Esophagus muscularis mucosa (tissue), 4 donors: ENCODE data around the gene ADD2. TPM values are rescaled to one million over a fixed set of nuclear protein-coding genes. Genes with fewer than 3 reads are reported as not detected.

Experiments used
- DNase-seq: peaks from one replicate; pipeline ENCODE4 v3.0.0-alpha.2; 2017; ENCODE audit errors: extremely low spot score
- H3K27ac ChIP-seq, 4 donors: fragments of 200-600 bp; sonication (generic); replicated peaks in 1 of 4; 1 replicate in 3 of 4; 2 replicates in 1 of 4; pipeline ENCODE4 v1.5.1; 2016 to 2019; ENCODE audit warnings: mild to moderate bottlenecking in 1 of 4
- H3K27me3 ChIP-seq, 4 donors: fragments of 200-600 bp; sonication (generic); one replicate each; pipeline versions ENCODE4 v1.5.1 to v1.6.0; 2016 to 2019
- H3K36me3 ChIP-seq, 4 donors: fragments of 200-600 bp; sonication (generic); one replicate each; pipeline ENCODE4 v1.5.1; 2016 to 2019
- H3K4me1 ChIP-seq, 4 donors: fragments of 200-600 bp; sonication (generic); one replicate each; pipeline ENCODE4 v1.5.1; 2016 to 2019
- H3K4me3 ChIP-seq, 4 donors: fragments of 200-600 bp; sonication (generic); 1 replicate in 2 of 4; 2 replicates in 2 of 4; pipeline ENCODE4 v1.5.1; 2016 to 2019; ENCODE audit warnings: mild to moderate bottlenecking in 4 of 4, moderate library complexity in 1 of 4
- H3K9me3 ChIP-seq, 4 donors: fragments of 200-600 bp; sonication (generic); 1 replicate in 3 of 4; 2 replicates in 1 of 4; pipeline ENCODE4 v1.5.1; 2016 to 2019
- EP300 ChIP-seq: sonication (generic); formaldehyde crosslinking; IDR thresholded peaks from one replicate; pipeline ENCODE4 v1.6.1; 2017; ENCODE audit warnings: antibody characterized with exemption
- POLR2A ChIP-seq: fragments of 450-650 bp; IDR thresholded peaks from one replicate; pipeline ENCODE4 v1.6.1; 2017; ENCODE audit warnings: antibody characterized with exemption, moderate library complexity, mild to moderate bottlenecking, low read depth
- POLR2AphosphoS5 ChIP-seq, 2 donors: sonication (generic); formaldehyde crosslinking; IDR thresholded peaks; one replicate each; pipeline ENCODE4 v1.6.1; 2017; ENCODE audit warnings: antibody characterized with exemption in 2 of 2
- WGBS: methylation state at CpG from one replicate; pipeline ENCODE4 v1.1.5; 2018; 5-methylcytosine and 5-hydroxymethylcytosine counted together
- intact Hi-C: fragments of 100-400 bp; cut with DNase I; formaldehyde crosslinking; loops from one replicate; pipeline ENCODE4 v1.15.1; 2023
- total RNA-seq, 4 donors: library from RNA; depleted of rRNA; stranded (reverse); fragments of >200 nt; gene quantifications; one replicate each; pipeline versions ENCODE4 v1.1.0 to v1.2.1, GENCODE V29; 2016
- TF ChIP-seq, protein P1 (sequence below), 3 experiments: fragments of 200-600 bp in 2 of 3; fragments of 450-650 bp in 1 of 3; sonication (generic) in 2 of 3; IDR thresholded peaks; one replicate each; pipeline ENCODE4 v1.5.1; 2017 to 2019; ENCODE audit warnings: antibody characterized with exemption in 3 of 3, mild to moderate bottlenecking in 2 of 3, moderate library complexity in 1 of 3

Gene ADD2
- total RNA-seq, 4 donors from 2014 or later, result 2.5 to 8.6 (median 5.0) TPM

DNA sequence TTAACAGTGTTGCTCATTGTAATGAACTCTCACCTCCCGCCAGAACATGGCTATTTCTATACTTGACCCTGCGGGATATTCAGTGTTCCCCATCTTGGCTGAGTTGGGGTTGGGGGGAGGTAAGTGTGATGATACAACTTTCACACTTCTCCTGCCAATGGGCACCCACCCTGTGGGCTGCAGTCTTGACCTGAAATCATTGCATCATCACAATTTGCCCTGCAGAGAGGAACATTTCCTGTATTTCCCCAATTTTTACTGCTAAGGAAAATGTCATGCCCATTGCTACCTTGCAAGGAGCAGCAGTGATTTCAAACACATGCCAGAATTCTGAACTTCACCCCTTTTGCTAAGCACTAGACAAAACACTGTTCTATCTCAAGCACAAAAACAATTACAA, 92.1 kb downstream of the ADD2 start:
- 96% methylated on average over 2 of the region's 2 CpGs for WGBS
- Histone ChIP-seq H3K9me3 (no peaks in the 10 kb centered on the region), H3K36me3 (peaks cover 0 to 6% (median 0%) of the 10 kb centered on the region in 4 donors), H3K4me1 (peaks cover 0 to 20% (median 10%) of the 10 kb centered on the region in 4 donors), H3K27ac (no peak overlapping the region), H3K27me3 (no peaks in the 10 kb centered on the region), H3K4me3 (no peak overlapping the region)
- no peak for DNase-seq
- TF ChIP-seq EP300 (no peak), POLR2AphosphoS5 (IDR thresholded peaks at IDR 0.05) (no peak), POLR2A (no peak)
- TF ChIP-seq, protein P1, sequence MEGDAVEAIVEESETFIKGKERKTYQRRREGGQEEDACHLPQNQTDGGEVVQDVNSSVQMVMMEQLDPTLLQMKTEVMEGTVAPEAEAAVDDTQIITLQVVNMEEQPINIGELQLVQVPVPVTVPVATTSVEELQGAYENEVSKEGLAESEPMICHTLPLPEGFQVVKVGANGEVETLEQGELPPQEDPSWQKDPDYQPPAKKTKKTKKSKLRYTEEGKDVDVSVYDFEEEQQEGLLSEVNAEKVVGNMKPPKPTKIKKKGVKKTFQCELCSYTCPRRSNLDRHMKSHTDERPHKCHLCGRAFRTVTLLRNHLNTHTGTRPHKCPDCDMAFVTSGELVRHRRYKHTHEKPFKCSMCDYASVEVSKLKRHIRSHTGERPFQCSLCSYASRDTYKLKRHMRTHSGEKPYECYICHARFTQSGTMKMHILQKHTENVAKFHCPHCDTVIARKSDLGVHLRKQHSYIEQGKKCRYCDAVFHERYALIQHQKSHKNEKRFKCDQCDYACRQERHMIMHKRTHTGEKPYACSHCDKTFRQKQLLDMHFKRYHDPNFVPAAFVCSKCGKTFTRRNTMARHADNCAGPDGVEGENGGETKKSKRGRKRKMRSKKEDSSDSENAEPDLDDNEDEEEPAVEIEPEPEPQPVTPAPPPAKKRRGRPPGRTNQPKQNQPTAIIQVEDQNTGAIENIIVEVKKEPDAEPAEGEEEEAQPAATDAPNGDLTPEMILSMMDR (IDR thresholded peaks at IDR 0.05), result no peak
- intact Hi-C loops, result no loop called here

DNA sequence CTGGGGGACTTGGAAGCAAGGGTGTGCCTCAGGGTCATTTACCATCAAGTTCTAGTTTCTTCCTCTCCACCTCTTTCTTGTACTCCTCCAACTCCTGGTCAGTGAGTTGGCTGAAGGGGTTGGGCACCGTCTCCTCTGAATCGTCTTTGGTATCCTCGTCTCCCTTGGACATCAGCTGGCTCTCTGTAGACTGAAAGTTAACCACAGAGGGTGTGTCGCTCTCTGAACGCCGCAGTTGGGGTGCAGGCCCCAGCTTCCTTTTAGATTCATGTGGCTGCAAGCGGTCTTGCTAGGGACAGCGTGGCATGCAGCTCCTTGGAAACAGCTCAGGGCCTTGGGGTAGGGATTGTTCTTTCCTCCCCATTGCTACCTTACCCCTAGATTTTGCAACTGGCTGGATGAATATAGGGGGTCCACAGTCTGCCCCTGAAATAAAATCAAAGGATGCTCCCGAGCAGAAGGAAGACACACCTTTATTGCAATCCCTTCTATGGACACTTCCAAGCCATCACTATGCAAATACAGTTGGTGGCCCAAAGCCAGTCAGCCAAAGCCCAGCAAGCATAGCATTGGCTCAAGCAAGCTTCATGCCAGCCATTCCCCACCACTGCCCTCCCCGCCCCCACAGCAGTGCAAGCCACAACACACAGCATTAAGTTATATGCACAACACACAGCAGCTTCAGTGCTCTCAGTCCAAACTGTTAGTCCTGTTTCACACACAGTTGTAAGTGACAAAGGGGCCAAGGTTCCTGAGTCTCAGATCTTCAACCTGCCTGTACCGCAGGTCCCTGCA, 93.2 kb downstream of the ADD2 start:
- H3K4me1 ChIP-seq, result peaks cover 0 to 11% (median 7%) of the 10 kb centered on the region in 4 donors
- no peaks in the 10 kb centered on the region for H3K27me3 ChIP-seq
- no peak for DNase-seq
- H3K36me3 ChIP-seq, result peaks cover 0 to 6% (median 0%) of the 10 kb centered on the region in 4 donors
- intact Hi-C loops, result no loop called here
- H3K4me3 ChIP-seq, result no peak overlapping the region
- no peak overlapping the region for H3K27ac ChIP-seq
- no peak for TF ChIP-seq EP300
- TF ChIP-seq POLR2AphosphoS5 (IDR thresholded peaks at IDR 0.05), result no peak
- TF ChIP-seq, protein P1 (IDR thresholded peaks at IDR 0.05), result no peak
- no peak for TF ChIP-seq POLR2A
- H3K9me3 ChIP-seq, result no peaks in the 10 kb centered on the region
- WGBS, result 94% methylated on average over 11 of the region's 11 CpGs

DNA sequence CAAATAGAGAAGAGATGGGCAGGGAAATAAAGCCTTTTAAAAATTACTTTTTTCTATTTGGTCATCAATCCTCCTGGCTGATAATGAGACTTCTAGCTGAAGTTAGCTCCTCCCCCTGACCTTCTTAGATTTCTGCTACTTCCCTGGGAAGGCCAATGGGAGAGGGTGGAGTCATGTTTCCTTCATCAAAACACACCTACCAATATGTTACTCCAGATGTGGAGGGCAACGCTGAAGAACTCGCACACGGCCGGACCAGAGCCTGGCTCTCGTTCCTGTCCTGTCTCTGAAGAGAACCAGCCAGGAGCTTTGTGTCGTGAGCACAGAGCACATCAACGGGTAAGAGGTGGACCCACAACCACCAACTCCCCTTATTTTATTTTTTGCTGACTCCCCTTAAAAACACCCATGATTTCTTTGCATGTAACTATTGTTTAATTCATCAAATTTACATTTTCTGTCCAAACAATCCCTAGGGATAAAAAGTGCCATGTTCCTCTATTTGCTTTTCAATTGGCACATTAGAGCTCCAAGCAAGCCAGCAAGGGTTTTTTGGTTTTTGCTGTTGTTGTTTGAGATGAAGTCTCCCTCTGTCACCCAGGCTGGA, 94.9 kb downstream of the ADD2 start:
- no peaks in the 10 kb centered on the region for H3K4me1 ChIP-seq
- H3K27ac ChIP-seq, result no peak overlapping the region
- intact Hi-C loops, result no loop called here
- no peaks in the 10 kb centered on the region for H3K27me3 ChIP-seq
- H3K4me3 ChIP-seq, result no peak overlapping the region
- no peaks in the 10 kb centered on the region for H3K9me3 ChIP-seq
- no peak for TF ChIP-seq POLR2AphosphoS5 (IDR thresholded peaks at IDR 0.05)
- TF ChIP-seq, protein P1 (IDR thresholded peaks at IDR 0.05), result no peak
- TF ChIP-seq POLR2A, result no peak
- no peak for TF ChIP-seq EP300
- WGBS, result 61% methylated on average over 7 of the region's 7 CpGs
- DNase-seq, result no peak
- peaks cover 0 to 6% (median 0%) of the 10 kb centered on the region in 4 donors for H3K36me3 ChIP-seq

DNA sequence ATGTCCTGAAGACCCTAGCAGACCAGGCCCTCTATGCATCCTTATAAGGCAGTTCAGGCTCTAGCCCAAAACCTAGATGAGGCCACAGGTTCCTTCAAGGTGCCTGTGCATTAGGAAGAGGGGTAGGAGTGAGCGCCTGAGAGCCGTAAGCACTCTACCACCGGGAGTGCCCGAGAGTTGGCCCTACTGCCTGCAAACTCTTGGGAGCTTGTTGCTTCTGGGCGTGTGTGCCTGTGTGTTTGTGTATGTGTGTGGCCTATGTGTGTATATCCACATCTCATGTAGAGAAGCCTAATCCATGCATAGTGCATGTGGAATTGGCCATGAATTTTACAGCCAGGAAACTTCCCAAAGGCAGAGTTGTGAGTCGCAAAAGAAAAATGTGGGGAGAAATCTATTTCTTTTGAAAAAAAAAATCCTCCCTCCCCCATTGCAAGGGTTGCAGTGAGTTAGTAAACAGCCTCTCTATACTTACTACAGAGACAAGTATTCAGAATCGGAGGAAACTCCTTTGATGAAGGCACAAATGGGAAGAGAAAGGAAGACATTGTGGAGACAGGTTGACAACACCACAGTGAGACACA, 96.8 kb downstream of the ADD2 start:
- no peaks in the 10 kb centered on the region for H3K9me3 ChIP-seq
- no peaks in the 10 kb centered on the region for H3K27me3 ChIP-seq
- no peaks in the 10 kb centered on the region for H3K4me1 ChIP-seq
- 85% methylated on average over 4 of the region's 7 CpGs for WGBS
- no peak for DNase-seq
- no peak overlapping the region for H3K27ac ChIP-seq
- TF ChIP-seq, protein P1 (IDR thresholded peaks at IDR 0.05), result no peak
- TF ChIP-seq POLR2A (no peak), POLR2AphosphoS5 (IDR thresholded peaks at IDR 0.05) (no peak), EP300 (no peak)
- intact Hi-C loops, result no loop called here
- H3K4me3 ChIP-seq, result no peak overlapping the region
- peaks cover 0 to under 1% (median 0%) of the 10 kb centered on the region in 4 donors for H3K36me3 ChIP-seq
